Measurements from ENCODE around the gene ADAM15. TPM values are rescaled to one million over a fixed set of nuclear protein-coding genes. Genes with fewer than 3 reads are reported as not detected.
A peak's percentile ranks its signal among the peaks of the same experiment; 100 is the strongest.

The ADAM15 gene
- total RNA-seq, 1 experiment from 2014 or later = 41.7 TPM

GRCh38 chr1:155030899-155031298, 20.2 kb upstream of the ADAM15 start:
- Histone ChIP-seq H3K36me3 (ENCODE audit: control insufficient read depth, insufficient read depth, low read length) (no peaks in the 10 kb centered on the region), H3K9me3 (ENCODE audit: control insufficient read depth, insufficient read depth, low read depth, low read length) (no peaks in the 10 kb centered on the region), H3K4me3 (ENCODE audit: low read depth in 2 of 2, low read length in 2 of 2) (no peak overlapping the region), H3K27me3 (ENCODE audit: control insufficient read depth, insufficient read depth, low read length) (no peaks in the 10 kb centered on the region), H3K4me1 (ENCODE audit: control insufficient read depth, insufficient read depth, low read length) (no peaks in the 10 kb centered on the region), H3K27ac (ENCODE audit: low read length) (no peak overlapping the region)
- POLR2A ChIA-PET = no interaction called here
- in situ Hi-C loops (cut with HindIII; ENCODE audit: low pct_unique_long_range_greater_than_20kb, low sequenced_read_pairs) = no loop called here
- DNase-seq (ENCODE audit: low read depth, low spot score) (no peak), ATAC-seq (peak; percentile 26; the same call in 1 of the 2 replicates)
- no peak for TF ChIP-seq SIN3A (IDR thresholded peaks at IDR 0.05; ENCODE audit: borderline replicate concordance, insufficient read depth, low read depth, low read length)
- no peak for TF ChIP-seq REST (IDR thresholded peaks at IDR 0.05; ENCODE audit: insufficient read depth in 1 of 2, low read depth in 2 of 2, low read length in 1 of 2)
- no peak for TF ChIP-seq CTCF (IDR thresholded peaks at IDR 0.05)
- no peak for TF ChIP-seq TCF7L2 (IDR thresholded peaks at IDR 0.05; ENCODE audit: low read depth, low read length)
- TF ChIP-seq POLR2AphosphoS5 (IDR thresholded peaks at IDR 0.05; ENCODE audit: low read depth, low read length) = no peak
- CTCF ChIA-PET = interaction anchor here (0.6 kb wide), 1 partner anchor 471 kb away, joined by 3 read pairs; no protein-coding TSS in a partner anchor
- intact Hi-C loops (cut with micrococcal nuclease; ENCODE audit: unreplicated experiment) = no loop called here
- no TSS peak for BruUV-seq (replicated peaks)

- POLR2A ChIA-PET = interaction anchor here (0.5 kb wide), 1 partner anchor 59 kb away, joined by 15 read pairs; no protein-coding TSS in a partner anchor
- intact Hi-C loops (cut with micrococcal nuclease; ENCODE audit: unreplicated experiment) = no loop called here
- ATAC-seq (no peak), DNase-seq (ENCODE audit: low read depth, low spot score) (no peak)
- Histone ChIP-seq H3K4me3 (ENCODE audit: low read depth in 2 of 2, low read length in 2 of 2) (no peak overlapping the region), H3K27me3 (ENCODE audit: control insufficient read depth, insufficient read depth, low read length) (no peaks in the 10 kb centered on the region), H3K36me3 (ENCODE audit: control insufficient read depth, insufficient read depth, low read length) (no peaks in the 10 kb centered on the region), H3K4me1 (ENCODE audit: control insufficient read depth, insufficient read depth, low read length) (no peaks in the 10 kb centered on the region), H3K27ac (ENCODE audit: low read length) (no peak overlapping the region), H3K9me3 (ENCODE audit: control insufficient read depth, insufficient read depth, low read depth, low read length) (no peaks in the 10 kb centered on the region)
- CTCF ChIA-PET = no interaction called here
- in situ Hi-C loops (cut with HindIII; ENCODE audit: low pct_unique_long_range_greater_than_20kb, low sequenced_read_pairs) = no loop called here
- no TSS peak for BruUV-seq (replicated peaks)
- TF ChIP-seq TCF7L2 (IDR thresholded peaks at IDR 0.05; ENCODE audit: low read depth, low read length) (no peak), CTCF (IDR thresholded peaks at IDR 0.05) (no peak)
Observed at GRCh38 chr1:155032886-155033285, 18.2 kb upstream of the ADAM15 start.
